ENCODE measurements around the gene SH3PXD2A.

DNA sequence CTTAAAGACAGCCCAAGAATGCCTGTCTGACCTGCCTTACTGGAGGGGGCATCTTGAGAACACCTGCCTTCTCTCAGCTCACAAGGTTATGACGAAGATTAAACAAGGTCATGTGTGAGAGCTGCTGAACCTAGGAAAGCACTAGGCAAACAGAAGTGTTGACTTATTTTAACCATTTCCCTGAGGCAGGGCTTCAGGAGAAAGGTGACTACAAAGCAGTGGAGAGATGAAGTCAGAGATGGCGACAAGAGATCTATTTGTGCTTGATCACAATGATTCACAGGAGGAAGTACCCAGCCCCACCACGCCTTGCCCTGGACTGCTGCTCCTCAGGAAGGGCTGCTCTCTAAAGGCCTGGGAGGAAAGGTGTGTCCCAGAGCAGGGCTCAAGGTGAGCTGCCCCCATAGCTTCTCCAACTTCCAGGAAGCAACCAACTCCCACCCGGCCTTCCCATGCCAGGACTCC is 34.9 kb upstream of the SH3PXD2A start:
- TF ChIP-seq, protein P1, sequence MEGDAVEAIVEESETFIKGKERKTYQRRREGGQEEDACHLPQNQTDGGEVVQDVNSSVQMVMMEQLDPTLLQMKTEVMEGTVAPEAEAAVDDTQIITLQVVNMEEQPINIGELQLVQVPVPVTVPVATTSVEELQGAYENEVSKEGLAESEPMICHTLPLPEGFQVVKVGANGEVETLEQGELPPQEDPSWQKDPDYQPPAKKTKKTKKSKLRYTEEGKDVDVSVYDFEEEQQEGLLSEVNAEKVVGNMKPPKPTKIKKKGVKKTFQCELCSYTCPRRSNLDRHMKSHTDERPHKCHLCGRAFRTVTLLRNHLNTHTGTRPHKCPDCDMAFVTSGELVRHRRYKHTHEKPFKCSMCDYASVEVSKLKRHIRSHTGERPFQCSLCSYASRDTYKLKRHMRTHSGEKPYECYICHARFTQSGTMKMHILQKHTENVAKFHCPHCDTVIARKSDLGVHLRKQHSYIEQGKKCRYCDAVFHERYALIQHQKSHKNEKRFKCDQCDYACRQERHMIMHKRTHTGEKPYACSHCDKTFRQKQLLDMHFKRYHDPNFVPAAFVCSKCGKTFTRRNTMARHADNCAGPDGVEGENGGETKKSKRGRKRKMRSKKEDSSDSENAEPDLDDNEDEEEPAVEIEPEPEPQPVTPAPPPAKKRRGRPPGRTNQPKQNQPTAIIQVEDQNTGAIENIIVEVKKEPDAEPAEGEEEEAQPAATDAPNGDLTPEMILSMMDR (IDR thresholded peaks at IDR 0.05 in 2 of 3, conservative IDR thresholded peaks at IDR 0.05 in 1 of 3; ENCODE audit: insufficient read depth in 2 of 3, low read depth in 1 of 3, low read length in 3 of 3), result no peak
- no peak for TF ChIP-seq JUN (IDR thresholded peaks at IDR 0.05; ENCODE audit: borderline replicate concordance, low read depth, low read length)
- TF ChIP-seq JUN (CRISPR knock-in tag; IDR thresholded peaks at IDR 0.05; ENCODE audit: borderline replicate concordance), result no peak
- no peak for TF ChIP-seq POLR2A (conservative IDR thresholded peaks at IDR 0.05)
- no peak for TF ChIP-seq TAF1 (IDR thresholded peaks at IDR 0.05; ENCODE audit: control insufficient read depth, extremely low read depth, insufficient read depth, low read length, severe bottlenecking)
- no peak for TF ChIP-seq ZNF764 (CRISPR knock-in tag; IDR thresholded peaks at IDR 0.05; ENCODE audit: low read depth)
- TF ChIP-seq, protein P2, sequence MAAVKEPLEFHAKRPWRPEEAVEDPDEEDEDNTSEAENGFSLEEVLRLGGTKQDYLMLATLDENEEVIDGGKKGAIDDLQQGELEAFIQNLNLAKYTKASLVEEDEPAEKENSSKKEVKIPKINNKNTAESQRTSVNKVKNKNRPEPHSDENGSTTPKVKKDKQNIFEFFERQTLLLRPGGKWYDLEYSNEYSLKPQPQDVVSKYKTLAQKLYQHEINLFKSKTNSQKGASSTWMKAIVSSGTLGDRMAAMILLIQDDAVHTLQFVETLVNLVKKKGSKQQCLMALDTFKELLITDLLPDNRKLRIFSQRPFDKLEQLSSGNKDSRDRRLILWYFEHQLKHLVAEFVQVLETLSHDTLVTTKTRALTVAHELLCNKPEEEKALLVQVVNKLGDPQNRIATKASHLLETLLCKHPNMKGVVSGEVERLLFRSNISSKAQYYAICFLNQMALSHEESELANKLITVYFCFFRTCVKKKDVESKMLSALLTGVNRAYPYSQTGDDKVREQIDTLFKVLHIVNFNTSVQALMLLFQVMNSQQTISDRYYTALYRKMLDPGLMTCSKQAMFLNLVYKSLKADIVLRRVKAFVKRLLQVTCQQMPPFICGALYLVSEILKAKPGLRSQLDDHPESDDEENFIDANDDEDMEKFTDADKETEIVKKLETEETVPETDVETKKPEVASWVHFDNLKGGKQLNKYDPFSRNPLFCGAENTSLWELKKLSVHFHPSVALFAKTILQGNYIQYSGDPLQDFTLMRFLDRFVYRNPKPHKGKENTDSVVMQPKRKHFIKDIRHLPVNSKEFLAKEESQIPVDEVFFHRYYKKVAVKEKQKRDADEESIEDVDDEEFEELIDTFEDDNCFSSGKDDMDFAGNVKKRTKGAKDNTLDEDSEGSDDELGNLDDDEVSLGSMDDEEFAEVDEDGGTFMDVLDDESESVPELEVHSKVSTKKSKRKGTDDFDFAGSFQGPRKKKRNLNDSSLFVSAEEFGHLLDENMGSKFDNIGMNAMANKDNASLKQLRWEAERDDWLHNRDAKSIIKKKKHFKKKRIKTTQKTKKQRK (IDR thresholded peaks at IDR 0.05; ENCODE audit: borderline replicate concordance, low read depth, low read length), result no peak
- no peak for TF ChIP-seq BHLHE40 (IDR thresholded peaks at IDR 0.05; ENCODE audit: low read length)
- TF ChIP-seq, protein P3, sequence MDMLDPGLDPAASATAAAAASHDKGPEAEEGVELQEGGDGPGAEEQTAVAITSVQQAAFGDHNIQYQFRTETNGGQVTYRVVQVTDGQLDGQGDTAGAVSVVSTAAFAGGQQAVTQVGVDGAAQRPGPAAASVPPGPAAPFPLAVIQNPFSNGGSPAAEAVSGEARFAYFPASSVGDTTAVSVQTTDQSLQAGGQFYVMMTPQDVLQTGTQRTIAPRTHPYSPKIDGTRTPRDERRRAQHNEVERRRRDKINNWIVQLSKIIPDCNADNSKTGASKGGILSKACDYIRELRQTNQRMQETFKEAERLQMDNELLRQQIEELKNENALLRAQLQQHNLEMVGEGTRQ (CRISPR knock-in tag; IDR thresholded peaks at IDR 0.05), result no peak
- no peak for TF ChIP-seq RFX5 (IDR thresholded peaks at IDR 0.05; ENCODE audit: low read depth, low read length)
- no peak for TF ChIP-seq ZNF134 (CRISPR knock-in tag; conservative IDR thresholded peaks at IDR 0.05)
- TF ChIP-seq ELF1 (tag; IDR thresholded peaks at IDR 0.05), result no peak

Measured in K562 (cell line).